ENCODE measurements around the gene SREBF1.

Gene SREBF1

DNA sequence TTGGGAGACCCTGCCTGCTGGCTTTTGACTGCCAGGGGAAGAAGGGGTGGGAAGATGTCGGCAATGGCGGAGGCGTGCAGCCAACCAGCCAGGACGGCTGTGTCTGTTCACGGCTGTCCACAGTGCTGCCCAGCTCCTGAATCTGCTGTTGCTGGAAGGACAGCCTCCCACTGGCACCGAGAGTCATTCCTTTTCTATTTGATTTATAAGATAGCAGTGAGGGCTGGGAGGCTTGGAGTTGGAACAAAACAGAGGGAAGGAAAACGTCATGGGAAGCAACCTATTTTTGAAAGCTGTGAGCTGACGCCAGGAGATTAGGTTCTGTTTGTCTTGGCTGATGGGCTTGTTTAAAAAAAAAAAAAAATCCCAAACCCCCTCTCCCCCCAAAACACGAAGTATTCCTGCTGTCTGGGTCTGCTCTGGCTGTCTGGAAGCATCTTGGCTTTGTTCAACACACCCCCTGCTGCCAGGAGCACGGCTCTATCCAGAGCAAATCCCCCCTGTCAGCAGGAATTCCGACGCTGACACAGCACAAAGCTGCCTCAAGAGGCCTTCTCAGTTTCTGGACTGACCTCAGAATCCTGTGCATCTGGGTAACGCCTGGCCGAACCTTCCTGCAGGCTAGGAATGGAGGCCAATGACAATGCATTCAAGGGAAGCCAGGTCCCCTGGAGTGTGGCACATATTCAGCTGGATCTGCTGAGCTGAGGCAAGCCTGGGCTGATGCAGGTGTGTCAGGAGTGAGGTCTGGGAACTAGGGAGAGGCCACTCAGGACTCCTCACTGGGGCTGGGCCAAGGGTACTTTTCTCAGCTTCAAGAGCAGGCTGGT, 41.0 kb upstream of the SREBF1 start:
- H3K4me3 ChIP-seq (replicated peaks in 1 of 2; ENCODE audit: low read depth in 2 of 2, low read length in 2 of 2): no peak overlapping the region
- peak; percentile 75 to 98 for DNase-seq (ENCODE audit: low read depth in 2 of 2)
- TF ChIP-seq, protein P1, sequence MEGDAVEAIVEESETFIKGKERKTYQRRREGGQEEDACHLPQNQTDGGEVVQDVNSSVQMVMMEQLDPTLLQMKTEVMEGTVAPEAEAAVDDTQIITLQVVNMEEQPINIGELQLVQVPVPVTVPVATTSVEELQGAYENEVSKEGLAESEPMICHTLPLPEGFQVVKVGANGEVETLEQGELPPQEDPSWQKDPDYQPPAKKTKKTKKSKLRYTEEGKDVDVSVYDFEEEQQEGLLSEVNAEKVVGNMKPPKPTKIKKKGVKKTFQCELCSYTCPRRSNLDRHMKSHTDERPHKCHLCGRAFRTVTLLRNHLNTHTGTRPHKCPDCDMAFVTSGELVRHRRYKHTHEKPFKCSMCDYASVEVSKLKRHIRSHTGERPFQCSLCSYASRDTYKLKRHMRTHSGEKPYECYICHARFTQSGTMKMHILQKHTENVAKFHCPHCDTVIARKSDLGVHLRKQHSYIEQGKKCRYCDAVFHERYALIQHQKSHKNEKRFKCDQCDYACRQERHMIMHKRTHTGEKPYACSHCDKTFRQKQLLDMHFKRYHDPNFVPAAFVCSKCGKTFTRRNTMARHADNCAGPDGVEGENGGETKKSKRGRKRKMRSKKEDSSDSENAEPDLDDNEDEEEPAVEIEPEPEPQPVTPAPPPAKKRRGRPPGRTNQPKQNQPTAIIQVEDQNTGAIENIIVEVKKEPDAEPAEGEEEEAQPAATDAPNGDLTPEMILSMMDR (IDR thresholded peaks at IDR 0.05; ENCODE audit: low read depth, low read length): no peak

DNA sequence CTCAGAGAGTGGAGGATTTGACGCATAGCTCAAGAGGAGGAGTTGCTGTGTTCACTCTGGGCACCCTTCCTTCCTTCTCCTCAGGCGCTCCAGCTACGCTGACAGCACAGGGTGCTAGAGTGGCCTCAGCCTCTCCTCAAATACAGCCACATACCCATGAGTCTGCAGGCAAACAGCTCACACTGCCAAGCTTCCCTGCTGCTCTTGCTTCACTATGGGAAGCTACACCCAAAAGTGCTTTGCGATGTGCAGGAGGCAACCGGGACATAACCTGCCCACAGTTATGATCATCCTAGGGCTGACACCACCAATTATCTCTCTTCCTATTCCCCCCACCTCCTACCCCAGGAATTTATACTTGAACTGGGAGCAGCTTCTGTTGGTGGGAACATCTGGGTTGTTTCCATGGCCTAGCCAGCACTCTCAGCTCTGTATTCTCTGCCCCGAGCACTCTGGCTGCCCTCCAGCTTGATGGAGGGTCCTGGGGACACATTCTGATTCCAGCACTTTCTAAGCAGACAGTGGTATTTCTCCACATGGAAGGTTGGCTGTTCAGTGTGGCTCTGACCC, 40.3 kb upstream of the SREBF1 start:
- H3K4me3 ChIP-seq (replicated peaks in 1 of 2; ENCODE audit: low read depth in 2 of 2, low read length in 2 of 2): no peak overlapping the region
- TF ChIP-seq, protein P1 (IDR thresholded peaks at IDR 0.05; ENCODE audit: low read depth, low read length): no peak
- DNase-seq (ENCODE audit: low read depth in 2 of 2): peak; percentile 36 to 83

DNA sequence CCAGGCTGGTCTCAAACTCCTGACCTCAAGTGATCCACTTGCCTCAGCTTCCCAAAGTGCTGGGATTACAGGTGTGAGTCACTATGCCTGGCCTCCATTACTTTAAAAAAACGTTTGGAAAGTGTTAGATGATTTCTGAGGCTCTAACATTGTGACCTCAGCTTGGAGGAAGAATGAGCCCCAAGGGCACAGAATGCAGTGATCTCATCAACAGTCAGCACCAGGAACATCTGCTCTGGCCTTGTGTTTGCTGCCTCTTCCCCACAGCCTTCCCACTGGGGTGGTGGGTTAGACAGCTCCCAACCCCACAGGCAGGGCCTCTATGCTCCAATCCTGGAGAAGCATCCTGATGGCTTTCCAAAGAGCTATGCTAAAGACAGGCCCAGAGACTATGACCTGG, 37.7 kb upstream of the SREBF1 start:
- H3K4me3 ChIP-seq (replicated peaks in 1 of 2; ENCODE audit: low read depth in 2 of 2, low read length in 2 of 2): no peak overlapping the region
- peak in 1 of 2 donors; percentile 85 for DNase-seq (ENCODE audit: low read depth in 2 of 2)
- TF ChIP-seq, protein P1 (IDR thresholded peaks at IDR 0.05; ENCODE audit: low read depth, low read length): no peak

DNA sequence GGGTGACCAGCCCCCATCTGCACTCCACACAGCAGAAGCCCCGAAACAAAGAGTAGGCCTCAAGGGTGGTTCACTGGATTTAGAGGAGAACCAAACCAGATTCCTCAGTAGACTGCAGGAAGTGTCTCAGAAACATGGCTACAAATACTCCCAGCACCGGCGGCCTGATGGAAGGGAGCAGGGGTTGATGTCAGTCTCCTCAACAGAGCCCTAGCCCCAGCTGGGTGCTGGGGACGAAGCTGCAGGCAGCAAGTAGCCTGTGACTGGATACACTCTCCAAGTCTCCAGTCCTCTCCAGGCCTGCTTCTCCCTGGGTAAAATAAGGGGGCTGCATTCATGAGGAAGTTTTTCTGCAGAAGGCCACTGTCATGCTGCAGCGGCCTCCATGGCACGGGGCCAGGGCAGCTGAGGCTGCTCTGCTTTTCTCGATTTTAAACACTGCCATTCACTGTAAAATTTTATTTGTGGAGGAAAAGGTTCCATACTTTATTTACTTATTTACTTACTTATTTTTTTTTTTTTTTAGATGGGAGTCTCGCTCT, 36.7 kb upstream of the SREBF1 start:
- TF ChIP-seq, protein P1 (IDR thresholded peaks at IDR 0.05; ENCODE audit: low read depth, low read length): no peak
- no peak for DNase-seq (ENCODE audit: low read depth in 2 of 2)
- no peak overlapping the region for H3K4me3 ChIP-seq (replicated peaks in 1 of 2; ENCODE audit: low read depth in 2 of 2, low read length in 2 of 2)

GRCh38 chr17:17872547-17873345, 36.0 kb upstream of the SREBF1 start:
- TF ChIP-seq, protein P1 (IDR thresholded peaks at IDR 0.05; ENCODE audit: low read depth, low read length): no peak
- H3K4me3 ChIP-seq (replicated peaks in 1 of 2; ENCODE audit: low read depth in 2 of 2, low read length in 2 of 2): no peak overlapping the region
- DNase-seq (ENCODE audit: low read depth in 2 of 2): peak in 1 of 2 donors; percentile 57

DNA sequence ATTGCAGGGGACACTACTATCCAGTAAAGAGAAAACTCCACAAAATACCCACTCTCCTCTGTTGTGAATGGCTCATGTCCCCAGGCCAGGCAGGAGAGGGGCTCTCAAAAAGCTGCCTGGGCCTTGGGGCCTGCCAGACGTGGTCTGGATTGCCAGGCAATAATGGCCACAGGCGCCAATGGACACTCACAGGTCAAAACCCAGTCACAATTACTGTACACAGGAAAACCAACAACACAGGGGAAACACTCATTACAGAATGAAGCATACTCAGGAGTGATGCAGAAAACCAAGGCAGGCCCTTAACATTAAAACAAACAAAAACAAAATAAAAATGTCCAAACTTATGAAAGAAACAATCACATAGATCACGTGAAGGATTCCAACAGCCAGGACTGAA, 35.1 kb upstream of the SREBF1 start:
- DNase-seq (ENCODE audit: low read depth in 2 of 2): no peak
- TF ChIP-seq, protein P1 (IDR thresholded peaks at IDR 0.05; ENCODE audit: low read depth, low read length): no peak
- no peak overlapping the region for H3K4me3 ChIP-seq (replicated peaks in 1 of 2; ENCODE audit: low read depth in 2 of 2, low read length in 2 of 2)
